H1 (cell line): ENCODE results near the gene CTDP1. TPM values are rescaled to one million over a fixed set of nuclear protein-coding genes. Genes with fewer than 3 reads are reported as not detected.

Experiments
- CTCF ChIA-PET: fragments of 300-600 bp; sonication (Branson Sonifier 250); formaldehyde crosslinking; loops from one replicate; lab custom pipeline; 2021; ENCODE audit not compliant: partially characterized antibody; lab: Charles Lee
- POLR2A ChIA-PET: fragments of 300-600 bp; sonication (Branson Sonifier 250); formaldehyde crosslinking; loops from one replicate; lab custom pipeline; 2021; ENCODE audit warnings: inconsistent platforms; ENCODE audit not compliant: partially characterized antibody; lab: Charles Lee
- DNase-seq, 2 experiments: peaks; one replicate each; pipeline versions ENCODE4 v3.0.0 to v3.0.0-alpha.2; 2010 to 2022; ENCODE audit warnings: low spot score in 2 of 2, low read depth in 1 of 2, mixed read lengths in 1 of 2
- FAIRE-seq: peaks from 2 replicates; lab custom pipeline; 2011; peaks lifted over from hg19 to GRCh38; lab: Jason Lieb, UNC
- H2AFZ ChIP-seq: 2 replicates; pipeline ENCODE4 v1.8.1; 2012; ENCODE audit warnings: low read length, inconsistent platforms
- H2AK5ac ChIP-seq: 2 replicates; pipeline ENCODE4 v1.6.1; 2013; ENCODE audit warnings: low read depth, low read length
- H2BK120ac ChIP-seq: replicated peaks from 2 replicates; pipeline ENCODE3; 2013; ENCODE audit warnings: low read depth, low read length, inconsistent platforms
- H2BK12ac ChIP-seq: 2 replicates; pipeline ENCODE4 v1.6.1; 2013; ENCODE audit warnings: low read depth, low read length
- H2BK15ac ChIP-seq: 2 replicates; pipeline ENCODE4 v1.6.1; 2013; ENCODE audit warnings: low read length
- H2BK20ac ChIP-seq: 2 replicates; pipeline ENCODE4 v1.6.1; 2013; ENCODE audit warnings: low read length
- H2BK5ac ChIP-seq: 2 replicates; pipeline ENCODE4 v1.6.1; 2013; ENCODE audit warnings: low read depth, low read length
- H3K14ac ChIP-seq: 2 replicates; pipeline ENCODE4 v1.6.1; 2013; ENCODE audit warnings: inconsistent platforms; ENCODE audit not compliant: insufficient read length
- H3K18ac ChIP-seq: 2 replicates; pipeline ENCODE4 v1.6.1; 2013; ENCODE audit warnings: low read length; ENCODE audit errors: extremely low read depth
- H3K23ac ChIP-seq: 2 replicates; pipeline ENCODE4 v1.6.1; 2013; ENCODE audit warnings: inconsistent platforms; ENCODE audit not compliant: insufficient read length
- H3K23me2 ChIP-seq: 2 replicates; pipeline ENCODE4 v1.6.1; 2013; ENCODE audit warnings: low read depth, low read length
- H3K27ac ChIP-seq: 2 replicates; pipeline ENCODE4 v1.6.1; 2011; ENCODE audit warnings: low read depth, low read length, inconsistent platforms
- H3K27me3 ChIP-seq, 4 experiments: replicated peaks in 1 of 4; 1 replicate in 1 of 4; 2 replicates in 3 of 4; pipeline versions ENCODE4 v1.6.1 to v1.8.1; 2011 to 2013; ENCODE audit warnings: low read length in 3 of 4, mild to moderate bottlenecking in 3 of 4, inconsistent platforms in 2 of 4, mixed read lengths in 2 of 4, moderate library complexity in 1 of 4; ENCODE audit not compliant: control insufficient read depth in 3 of 4, insufficient read depth in 3 of 4; ENCODE audit errors: extremely low read depth in 1 of 4
- H3K36me3 ChIP-seq, 4 experiments: 2 replicates each; pipeline versions ENCODE4 v1.6.1 to v1.8.1; 2011 to 2013; ENCODE audit warnings: mild to moderate bottlenecking in 4 of 4, low read length in 3 of 4, moderate library complexity in 2 of 4, control low read depth in 1 of 4, inconsistent platforms in 1 of 4; ENCODE audit not compliant: insufficient read depth in 4 of 4, control insufficient read depth in 2 of 4
- H3K4ac ChIP-seq: replicated peaks from 2 replicates; pipeline ENCODE3; 2013; ENCODE audit warnings: low read length, low read depth, mixed read lengths, inconsistent platforms; ENCODE audit not compliant: insufficient read length
- H3K4me1 ChIP-seq, 4 experiments: replicated peaks in 1 of 4; 1 replicate in 1 of 4; 2 replicates in 3 of 4; pipeline versions ENCODE4 v1.6.1 to v1.8.1; 2011 to 2013; ENCODE audit warnings: low read length in 3 of 4, inconsistent platforms in 2 of 4, mixed read lengths in 1 of 4; ENCODE audit not compliant: insufficient read depth in 4 of 4, control insufficient read depth in 3 of 4
- H3K4me2 ChIP-seq, 2 experiments: 2 replicates each; pipeline versions ENCODE4 v1.6.1 to v1.8.1; 2011 to 2013; ENCODE audit warnings: low read depth in 2 of 2, low read length in 2 of 2, control low read depth in 1 of 2, inconsistent platforms in 1 of 2, mild to moderate bottlenecking in 1 of 2; ENCODE audit not compliant: insufficient read depth in 1 of 2
- H3K4me3 ChIP-seq, 4 experiments: fragments of 200-600, 300-600 bp in 1 of 4; sonication (generic), shearing (Covaris generic), sonication (Bioruptor Twin) in 1 of 4; 2 replicates each; pipeline versions ENCODE4 v1.5.1 to v1.8.1; 2011 to 2016; ENCODE audit warnings: low read length in 4 of 4, low read depth in 3 of 4, control low read depth in 2 of 4, inconsistent platforms in 2 of 4, mild to moderate bottlenecking in 2 of 4, mixed read lengths in 1 of 4, moderate library complexity in 1 of 4; ENCODE audit not compliant: insufficient read depth in 2 of 4; ENCODE audit errors: extremely low read depth in 1 of 4
- H3K56ac ChIP-seq: replicated peaks from 2 replicates; pipeline ENCODE3; 2013; ENCODE audit warnings: low read depth, mild to moderate bottlenecking, mixed read lengths, low read length, inconsistent platforms; ENCODE audit not compliant: insufficient read length
- H3K79me1 ChIP-seq: 2 replicates; pipeline ENCODE4 v1.6.1; 2013; ENCODE audit warnings: low read depth, low read length, control low read depth
- H3K79me2 ChIP-seq, 2 experiments: 2 replicates each; pipeline versions ENCODE4 v1.6.1 to v1.8.1; 2012 to 2013; ENCODE audit warnings: low read length in 2 of 2, mild to moderate bottlenecking in 2 of 2, inconsistent platforms in 1 of 2; ENCODE audit not compliant: insufficient read depth in 2 of 2, control insufficient read depth in 1 of 2
- H3K9ac ChIP-seq, 4 experiments: replicated peaks in 1 of 4; 1 replicate in 1 of 4; 2 replicates in 3 of 4; pipeline versions ENCODE4 v1.6.1 to v1.8.1; 2011 to 2013; ENCODE audit warnings: low read depth in 3 of 4, low read length in 3 of 4, control low read depth in 2 of 4, mild to moderate bottlenecking in 2 of 4, moderate library complexity in 2 of 4, inconsistent platforms in 1 of 4; ENCODE audit errors: extremely low read depth in 1 of 4
- H3K9me3 ChIP-seq, 2 experiments: 2 replicates each; pipeline versions ENCODE4 v1.6.1 to v1.8.1; 2012 to 2013; ENCODE audit warnings: mild to moderate bottlenecking in 2 of 2, moderate library complexity in 2 of 2, control low read depth in 1 of 2, inconsistent platforms in 1 of 2, low read depth in 1 of 2, low read length in 1 of 2, mixed read lengths in 1 of 2; ENCODE audit not compliant: insufficient read depth in 2 of 2
- H4K20me1 ChIP-seq, 2 experiments: replicated peaks in 1 of 2; 2 replicates each; pipeline versions ENCODE3 to v1.8.1; 2011 to 2013; ENCODE audit warnings: inconsistent platforms in 2 of 2, low read length in 2 of 2, mild to moderate bottlenecking in 1 of 2; ENCODE audit not compliant: insufficient read depth in 2 of 2, control insufficient read depth in 1 of 2
- H4K5ac ChIP-seq: 2 replicates; pipeline ENCODE4 v1.6.1; 2013; ENCODE audit warnings: low read length, low read depth, mixed read lengths, inconsistent platforms; ENCODE audit not compliant: insufficient read length
- H4K8ac ChIP-seq: 2 replicates; pipeline ENCODE4 v1.8.0; 2013; ENCODE audit warnings: mild to moderate bottlenecking, moderate library complexity, low read length, inconsistent platforms; ENCODE audit not compliant: insufficient read depth; ENCODE audit errors: extremely low read depth
- H4K91ac ChIP-seq: replicated peaks from 2 replicates; pipeline ENCODE3; 2013; ENCODE audit warnings: low read length, mixed read lengths, inconsistent platforms; ENCODE audit not compliant: insufficient read length
- BRCA1 ChIP-seq: IDR thresholded peaks from 2 replicates; pipeline ENCODE4 v1.6.1; 2012; ENCODE audit warnings: low read depth, low read length, improper control_type of control experiment
- RAD21 ChIP-seq, 2 experiments: IDR thresholded peaks in 1 of 2; conservative IDR thresholded peaks in 1 of 2; 2 replicates each; pipeline ENCODE4 v1.6.1; 2011; ENCODE audit warnings: low read depth in 2 of 2, low read length in 2 of 2, improper control_type of control experiment in 1 of 2, inconsistent platforms in 1 of 2, mild to moderate bottlenecking in 1 of 2, moderate library complexity in 1 of 2
- WGBS, 2 experiments: shearing (Covaris generic) in 1 of 2; methylation state at CpG; one replicate each; pipeline versions ENCODE4 v1.1.6 to v1.1.7; 2013 to 2015; ENCODE audit warnings: low lambda C conversion rate in 2 of 2, mixed read lengths in 2 of 2, inconsistent platforms in 1 of 2, low coverage in 1 of 2, missing lambda C conversion rate in 1 of 2; ENCODE audit not compliant: insufficient replicate concordance in 2 of 2, insufficient coverage in 1 of 2, insufficient read length in 1 of 2; ENCODE audit errors: extremely low coverage in 1 of 2, missing lambda C conversion rate in 1 of 2; 5-methylcytosine and 5-hydroxymethylcytosine counted together
- polyA plus RNA-seq, 7 experiments: library from polyadenylated mRNA; depleted of rRNA in 3 of 7; stranded (reverse) in 5 of 7; unstranded in 2 of 7; fragments of >200 nt in 5 of 7; fragments of 200-250 nt in 2 of 7; gene quantifications; 1 replicate in 5 of 7; 2 replicates in 1 of 7; 4 replicates in 1 of 7; pipeline versions ENCODE4 v1.2.1 to v1.2.3, GENCODE V29; 2011 to 2013; ENCODE audit warnings: missing spikeins in 2 of 7, mixed read lengths in 2 of 7
- total RNA-seq: library from RNA; stranded (reverse); fragmentation: NEBNext Ultra II Directional; extraction: Animal tissue kit (Norgen Biotek cat#: 25700); gene quantifications from 2 replicates; pipeline ENCODE4 v1.2.1, GENCODE V29; 2021

Gene CTDP1
- total and polyA plus RNA-seq, 2 of the 8 experiments (the other 6 are each of a cell fraction or from before 2014, with no cell fraction given), result 16.6 to 37.0 TPM

DNA sequence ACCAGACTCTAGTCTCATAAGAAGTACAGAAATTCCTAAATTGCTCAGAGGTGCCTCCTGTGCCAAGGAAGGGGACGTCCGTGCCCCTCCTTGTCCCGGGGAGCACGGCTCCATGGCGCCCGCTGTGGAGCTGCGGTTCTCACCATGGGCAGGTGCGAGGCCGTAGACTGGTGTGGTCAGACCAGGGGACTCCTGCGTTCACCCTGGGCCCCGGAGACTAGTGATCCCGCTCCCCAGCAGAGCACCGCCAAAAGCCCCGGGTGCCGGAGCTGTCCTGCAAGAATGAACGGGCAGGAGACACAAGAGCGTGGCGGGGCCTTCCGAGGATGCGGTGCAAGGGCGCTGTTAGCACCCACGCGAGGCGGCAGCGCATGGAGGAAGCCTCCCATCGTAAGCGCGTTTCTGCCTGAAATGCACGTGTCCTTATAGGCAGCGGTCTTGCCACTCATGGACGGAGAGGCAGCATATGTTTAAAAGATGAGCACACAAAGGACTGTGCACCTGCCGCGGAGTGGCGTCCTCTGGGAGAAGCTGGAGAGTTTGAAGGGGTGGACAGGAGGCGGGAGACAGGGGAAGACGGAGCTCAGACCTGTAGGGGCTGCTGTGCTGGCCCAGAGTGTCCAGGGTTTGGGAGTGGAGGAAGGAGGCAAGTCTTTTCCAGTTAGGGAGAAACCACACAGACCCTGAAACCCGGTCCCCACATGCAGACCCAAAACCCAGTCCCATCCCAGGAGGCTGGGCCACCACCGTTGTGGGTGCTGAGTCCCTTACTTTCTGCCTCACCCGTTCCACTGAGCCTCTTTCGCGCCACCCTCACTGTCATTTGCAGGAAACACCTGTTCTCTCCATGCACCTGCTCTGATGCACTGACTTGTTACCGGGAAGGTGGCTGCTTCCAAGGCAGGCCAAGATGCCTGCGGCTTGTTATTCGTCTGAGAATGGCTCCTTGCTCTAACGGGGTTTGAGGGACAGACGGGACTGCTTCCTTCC lies 110.6 kb downstream of the CTDP1 start:
- CTCF ChIA-PET, result interaction anchor here (0.6 kb wide), 1 partner anchor 256 kb away, joined by 3 read pairs; no protein-coding TSS in a partner anchor
- H3K27me3 ChIP-seq, result peaks cover 19 to 44% (median 39%) of the 10 kb centered on the region in 4 experiments

More for the DNA sequence above, 110.6 kb downstream of the CTDP1 start:
- TF ChIP-seq RAD21 (IDR thresholded peaks at IDR 0.05 in 1 of 2, conservative IDR thresholded peaks at IDR 0.05 in 1 of 2; ENCODE audit: low read depth in 2 of 2, low read length in 2 of 2) (no peak), BRCA1 (no peak)
- H4K8ac ChIP-seq, result no peak overlapping the region
- H3K27ac ChIP-seq, result no peak overlapping the region
- no peak overlapping the region for H3K4ac ChIP-seq
- H2BK5ac ChIP-seq, result no peak overlapping the region
- H3K4me1 ChIP-seq, result peaks cover 0 to 5% (median 1%) of the 10 kb centered on the region in 4 experiments; a peak in 2 of 7 replicates
- no peak overlapping the region for H2BK15ac ChIP-seq
- H3K79me2 ChIP-seq, result no peaks in the 10 kb centered on the region
- H4K91ac ChIP-seq, result no peak overlapping the region
- H3K56ac ChIP-seq, result no peak overlapping the region
- no peak overlapping the region for H2BK12ac ChIP-seq
- H2BK20ac ChIP-seq, result no peak overlapping the region
- 91% methylated on average over 42 of the region's 46 CpGs; no CpG with 5 or more reads in 1 of the 2 experiments for WGBS, 2 experiments
- H2AK5ac ChIP-seq, result no peak overlapping the region
- H3K4me2 ChIP-seq, result no peak overlapping the region; a peak in 1 of 4 replicates
- no peak overlapping the region for H3K9ac ChIP-seq
- H3K23me2 ChIP-seq, result peaks cover 8% of the 10 kb centered on the region
- H4K5ac ChIP-seq, result no peak overlapping the region
- H2AFZ ChIP-seq, result no peak overlapping the region
- no peak overlapping the region for H3K18ac ChIP-seq
- H4K20me1 ChIP-seq, result peaks cover 0 to 5% of the 10 kb centered on the region in 2 experiments
- H3K4me3 ChIP-seq, result no peak overlapping the region
- no peak overlapping the region for H3K14ac ChIP-seq
- no peaks in the 10 kb centered on the region; a peak in 1 of 4 replicates for H3K9me3 ChIP-seq
- DNase-seq (no peak), FAIRE-seq (no peak)
- POLR2A ChIA-PET, result no interaction called here
- H3K79me1 ChIP-seq, result peaks cover 4% of the 10 kb centered on the region; the same call in 1 of the 2 replicates
- H3K36me3 ChIP-seq, result no peaks in the 10 kb centered on the region; a peak in 1 of 8 replicates
- H2BK120ac ChIP-seq, result no peak overlapping the region
- no peak overlapping the region for H3K23ac ChIP-seq
